ENCODE measurements around the gene SLCO2B1. TPM values are rescaled to one million over a fixed set of nuclear protein-coding genes. Genes with fewer than 3 reads are reported as not detected.
A peak's percentile ranks its signal among the peaks of the same experiment; 100 is the strongest.

SLCO2B1 gene
- total and polyA plus RNA-seq, 4 experiments from 2014 or later, result 2.4 to 2.8 TPM; not detected in 2

- peak overlapping the region in 1 of 7 donors; percentile 30 for H3K27ac Mint-ChIP-seq
- H3K27ac ChIP-seq (ENCODE audit: low read depth, low read length), result no peak overlapping the region
- H3K4me3 Mint-ChIP-seq, result no peak overlapping the region
- ChIA-PET CTCF (ENCODE audit: partially characterized antibody) (interaction anchor here (1.1 to 1.4 kb wide), 3 partner anchors 20 to 41 kb away, joined by 3 to 4 read pairs (median 3); no protein-coding TSS in a partner anchor), POLR2A (ENCODE audit: partially characterized antibody) (no interaction called here)
- peaks cover 0 to 10% (median 2%) of the 10 kb centered on the region in 8 donors for H3K9me3 Mint-ChIP-seq
- no peaks in the 10 kb centered on the region for H3K4me1 ChIP-seq (ENCODE audit: insufficient read depth, low read length)
- intact Hi-C loops (cut with micrococcal nuclease), result no loop called here
- H3K36me3 Mint-ChIP-seq, result no peaks in the 10 kb centered on the region
- peaks cover 2 to 9% of the 10 kb centered on the region in 2 donors for H3K27me3 Mint-ChIP-seq
- no peaks in the 10 kb centered on the region for H3K36me3 ChIP-seq (ENCODE audit: insufficient read depth, low read length)
- H3K4me3 ChIP-seq (ENCODE audit: low read length in 2 of 2), result no peak overlapping the region
- H3K27me3 ChIP-seq (ENCODE audit: insufficient read depth, low read length), result no peaks in the 10 kb centered on the region
- DNase-seq, result no peak
- H3K9me3 ChIP-seq (ENCODE audit: control insufficient read depth in 1 of 2, low read length in 2 of 2), result no peaks in the 10 kb centered on the region
- H3K4me1 Mint-ChIP-seq, result peaks cover 0 to 9% (median 2%) of the 10 kb centered on the region in 4 donors
Observed at GRCh38 chr11:75163921-75164849, 13.3 kb downstream of the SLCO2B1 start.

- no peak overlapping the region for H3K4me3 ChIP-seq (ENCODE audit: low read length in 2 of 2)
- H3K4me3 Mint-ChIP-seq, result no peak overlapping the region
- no peak overlapping the region for H3K27ac ChIP-seq (ENCODE audit: low read depth, low read length)
- DNase-seq, result no peak
- H3K27ac Mint-ChIP-seq, result no peak overlapping the region
- no peaks in the 10 kb centered on the region for H3K36me3 ChIP-seq (ENCODE audit: insufficient read depth, low read length)
- no peaks in the 10 kb centered on the region for H3K36me3 Mint-ChIP-seq
- intact Hi-C loops (cut with micrococcal nuclease), result no loop called here
- peaks cover 0 to 9% (median 2%) of the 10 kb centered on the region in 4 donors for H3K4me1 Mint-ChIP-seq
- H3K9me3 ChIP-seq (ENCODE audit: control insufficient read depth in 1 of 2, low read length in 2 of 2), result no peaks in the 10 kb centered on the region
- no peaks in the 10 kb centered on the region for H3K27me3 ChIP-seq (ENCODE audit: insufficient read depth, low read length)
- H3K27me3 Mint-ChIP-seq, result peaks cover 2 to 11% of the 10 kb centered on the region in 2 donors
- peaks cover 0 to 6% (median under 1%) of the 10 kb centered on the region in 8 donors for H3K9me3 Mint-ChIP-seq
- ChIA-PET CTCF (ENCODE audit: partially characterized antibody) (no interaction called here), POLR2A (ENCODE audit: partially characterized antibody) (no interaction called here)
- no peaks in the 10 kb centered on the region for H3K4me1 ChIP-seq (ENCODE audit: insufficient read depth, low read length)
Observed at GRCh38 chr11:75165721-75166120, 14.8 kb downstream of the SLCO2B1 start.

GRCh38 chr11:75166791-75167190 is 15.9 kb downstream of the SLCO2B1 start:
- Histone ChIP-seq H3K27ac (ENCODE audit: low read depth, low read length) (no peak overlapping the region), H3K36me3 (ENCODE audit: insufficient read depth, low read length) (no peaks in the 10 kb centered on the region), H3K27me3 (ENCODE audit: insufficient read depth, low read length) (no peaks in the 10 kb centered on the region), H3K9me3 (ENCODE audit: control insufficient read depth in 1 of 2, low read length in 2 of 2) (no peaks in the 10 kb centered on the region), H3K4me1 (ENCODE audit: insufficient read depth, low read length) (no peaks in the 10 kb centered on the region), H3K4me3 (ENCODE audit: low read length in 2 of 2) (no peak overlapping the region)
- H3K27ac Mint-ChIP-seq, result no peak overlapping the region
- no peak for DNase-seq
- CTCF ChIA-PET (ENCODE audit: partially characterized antibody), result no interaction called here
- no peak overlapping the region for H3K4me3 Mint-ChIP-seq
- peaks cover 2 to 11% of the 10 kb centered on the region in 2 donors for H3K27me3 Mint-ChIP-seq
- H3K9me3 Mint-ChIP-seq, result no peaks in the 10 kb centered on the region
- no peaks in the 10 kb centered on the region for H3K36me3 Mint-ChIP-seq
- H3K4me1 Mint-ChIP-seq, result peaks cover 0 to 2% (median 0%) of the 10 kb centered on the region in 4 donors
- intact Hi-C loops (cut with micrococcal nuclease), result no loop called here
- POLR2A ChIA-PET (ENCODE audit: partially characterized antibody), result no interaction called here

- H3K27ac Mint-ChIP-seq, result peak overlapping the region in 1 of 7 donors; percentile 42
- no peaks in the 10 kb centered on the region for H3K36me3 Mint-ChIP-seq
- Histone ChIP-seq H3K36me3 (ENCODE audit: insufficient read depth, low read length) (no peaks in the 10 kb centered on the region), H3K4me1 (ENCODE audit: insufficient read depth, low read length) (no peaks in the 10 kb centered on the region), H3K27ac (ENCODE audit: low read depth, low read length) (no peak overlapping the region), H3K27me3 (ENCODE audit: insufficient read depth, low read length) (no peaks in the 10 kb centered on the region), H3K9me3 (ENCODE audit: control insufficient read depth in 1 of 2, low read length in 2 of 2) (no peaks in the 10 kb centered on the region), H3K4me3 (ENCODE audit: low read length in 2 of 2) (no peak overlapping the region)
- ChIA-PET CTCF (ENCODE audit: partially characterized antibody) (interaction anchor here (1.8 kb wide), 1 partner anchor 27 kb away, joined by 7 read pairs; no protein-coding TSS in a partner anchor), POLR2A (ENCODE audit: partially characterized antibody) (no interaction called here)
- H3K9me3 Mint-ChIP-seq, result no peaks in the 10 kb centered on the region
- intact Hi-C loops (cut with micrococcal nuclease), result no loop called here
- DNase-seq, result no peak
- H3K27me3 Mint-ChIP-seq, result peaks cover 2 to 11% of the 10 kb centered on the region in 2 donors
- no peak overlapping the region for H3K4me3 Mint-ChIP-seq
- no peaks in the 10 kb centered on the region for H3K4me1 Mint-ChIP-seq
Observed at GRCh38 chr11:75167617-75168016, 16.7 kb downstream of the SLCO2B1 start.

GRCh38 chr11:75169101-75169885 is 18.4 kb downstream of the SLCO2B1 start:
- ChIA-PET POLR2A (ENCODE audit: partially characterized antibody) (no interaction called here), CTCF (ENCODE audit: partially characterized antibody) (interaction anchor here (0.6 to 2.7 kb wide), 3 partner anchors 26 to 29 kb away, joined by 3 to 11 read pairs (median 7); no protein-coding TSS in a partner anchor)
- Histone ChIP-seq H3K9me3 (ENCODE audit: control insufficient read depth in 1 of 2, low read length in 2 of 2) (no peaks in the 10 kb centered on the region), H3K36me3 (ENCODE audit: insufficient read depth, low read length) (no peaks in the 10 kb centered on the region), H3K4me3 (ENCODE audit: low read length in 2 of 2) (no peak overlapping the region), H3K27ac (ENCODE audit: low read depth, low read length) (no peak overlapping the region), H3K27me3 (ENCODE audit: insufficient read depth, low read length) (no peaks in the 10 kb centered on the region), H3K4me1 (ENCODE audit: insufficient read depth, low read length) (peaks cover 2% of the 10 kb centered on the region)
- DNase-seq, result no peak
- no peaks in the 10 kb centered on the region for H3K9me3 Mint-ChIP-seq
- no peak overlapping the region for H3K27ac Mint-ChIP-seq
- no peak overlapping the region for H3K4me3 Mint-ChIP-seq
- H3K27me3 Mint-ChIP-seq, result peaks cover 0 to 8% of the 10 kb centered on the region in 2 donors
- intact Hi-C loops (cut with micrococcal nuclease), result no loop called here
- no peaks in the 10 kb centered on the region for H3K36me3 Mint-ChIP-seq
- peaks cover 1 to 4% (median 2%) of the 10 kb centered on the region in 4 donors for H3K4me1 Mint-ChIP-seq

- Mint-ChIP-seq H3K27ac (no peak overlapping the region), H3K4me3 (no peak overlapping the region), H3K27me3 (peaks cover 0 to 2% of the 10 kb centered on the region in 2 donors), H3K36me3 (no peaks in the 10 kb centered on the region), H3K9me3 (no peaks in the 10 kb centered on the region), H3K4me1 (peaks cover 11 to 18% (median 13%) of the 10 kb centered on the region in 4 donors)
- CTCF ChIA-PET (ENCODE audit: partially characterized antibody), result interaction anchor here (2.7 kb wide), 1 partner anchor 30 kb away, joined by 11 read pairs; no protein-coding TSS in a partner anchor
- H3K4me1 ChIP-seq (ENCODE audit: insufficient read depth, low read length), result peaks cover 13% of the 10 kb centered on the region
- no peak overlapping the region for H3K4me3 ChIP-seq (ENCODE audit: low read length in 2 of 2)
- H3K36me3 ChIP-seq (ENCODE audit: insufficient read depth, low read length), result no peaks in the 10 kb centered on the region
- H3K9me3 ChIP-seq (ENCODE audit: control insufficient read depth in 1 of 2, low read length in 2 of 2), result no peaks in the 10 kb centered on the region
- POLR2A ChIA-PET (ENCODE audit: partially characterized antibody), result no interaction called here
- intact Hi-C loops (cut with micrococcal nuclease), result no loop called here
- H3K27ac ChIP-seq (ENCODE audit: low read depth, low read length), result no peak overlapping the region
- H3K27me3 ChIP-seq (ENCODE audit: insufficient read depth, low read length), result no peaks in the 10 kb centered on the region
- DNase-seq, result no peak
Observed at GRCh38 chr11:75170516-75171201, 19.8 kb downstream of the SLCO2B1 start.
